ENCODE measurements around the gene GADL1.

Gene GADL1

DNA sequence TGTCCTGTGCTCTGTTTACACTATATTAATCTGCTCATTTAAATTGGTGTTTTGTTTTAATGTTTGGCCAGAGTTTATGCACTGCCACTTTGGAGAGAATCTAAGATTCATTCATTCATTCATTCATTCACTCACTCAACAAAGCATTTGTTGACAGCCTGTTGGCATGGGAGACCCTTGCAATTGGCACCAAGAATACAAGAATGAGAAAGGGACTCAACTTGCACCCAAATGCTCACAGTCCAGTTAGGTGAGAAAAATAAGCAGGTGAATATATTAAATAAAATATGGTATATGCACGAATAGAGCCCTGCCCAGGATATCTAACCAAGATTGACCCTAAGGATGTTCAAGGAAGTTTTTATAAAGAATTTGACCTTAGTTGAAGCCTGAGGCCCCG is 207.7 kb downstream of the GADL1 start:
- in situ Hi-C loops (cut with MboI; ENCODE audit: low pct_unique_long_range_greater_than_20kb, low sequenced_read_pairs) = no loop called here
- no peak for DNase-seq

DNA sequence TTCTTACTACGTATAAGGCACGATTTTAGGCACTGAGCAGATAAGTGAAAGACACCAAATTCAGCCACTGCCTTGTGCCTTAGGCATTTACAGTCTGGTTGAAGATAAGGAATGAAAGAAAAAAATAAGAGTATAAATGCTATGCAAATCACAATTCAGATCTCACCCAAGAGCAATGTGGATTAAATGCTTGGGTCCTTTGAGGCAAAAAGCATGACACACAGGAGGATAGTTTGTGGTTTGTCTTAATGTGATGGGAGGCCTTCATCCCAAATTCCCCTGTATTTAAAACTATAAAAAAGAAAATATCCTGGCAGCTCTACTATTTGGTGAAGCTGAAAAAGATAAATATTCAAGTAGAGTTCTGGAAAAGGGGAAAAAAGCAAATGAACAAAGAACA is 208.3 kb downstream of the GADL1 start:
- in situ Hi-C loops (cut with MboI; ENCODE audit: low pct_unique_long_range_greater_than_20kb, low sequenced_read_pairs) = no loop called here
- no peak for DNase-seq

DNA sequence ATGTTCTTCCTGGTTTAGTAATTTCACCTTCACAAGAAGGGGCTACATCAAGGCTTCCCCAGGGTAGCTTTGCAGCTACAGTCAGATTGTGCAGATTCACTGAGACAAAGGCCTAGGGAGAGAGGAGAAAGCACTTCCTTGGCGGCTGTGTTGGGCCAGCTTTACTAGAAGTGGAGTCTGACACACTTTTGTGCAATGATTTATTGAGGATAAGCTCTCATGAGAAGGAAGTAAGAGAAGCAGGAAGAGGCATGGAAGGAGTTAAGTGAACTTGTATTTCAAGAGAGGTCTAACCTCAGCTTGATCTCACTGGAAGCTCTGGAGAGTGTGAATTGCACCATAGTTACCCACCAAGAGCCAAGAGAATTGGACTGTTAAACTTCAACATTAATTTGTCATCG is 209.2 kb downstream of the GADL1 start:
- in situ Hi-C loops (cut with MboI; ENCODE audit: low pct_unique_long_range_greater_than_20kb, low sequenced_read_pairs) = no loop called here
- no peak for DNase-seq

DNA sequence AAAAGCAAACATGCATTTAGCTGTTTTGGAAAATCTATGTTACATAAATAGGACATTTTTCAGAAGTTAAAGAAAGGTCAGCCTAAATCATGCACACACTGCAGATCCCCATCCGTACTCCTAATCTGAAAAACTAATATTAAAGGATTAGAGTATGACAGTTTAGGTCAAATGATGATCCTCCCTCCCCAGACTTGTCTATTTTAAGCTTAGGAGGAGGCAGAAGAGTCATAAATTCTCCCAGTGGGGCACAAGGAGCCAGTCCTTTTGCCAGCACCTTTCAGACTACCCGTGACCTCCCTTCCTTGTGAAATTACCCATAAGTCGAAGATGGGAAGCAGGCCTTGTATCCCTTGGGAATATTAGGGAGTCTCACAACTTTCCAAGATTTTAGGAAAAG is 210.1 kb downstream of the GADL1 start:
- in situ Hi-C loops (cut with MboI; ENCODE audit: low pct_unique_long_range_greater_than_20kb, low sequenced_read_pairs) = no loop called here
- no peak for DNase-seq

DNA sequence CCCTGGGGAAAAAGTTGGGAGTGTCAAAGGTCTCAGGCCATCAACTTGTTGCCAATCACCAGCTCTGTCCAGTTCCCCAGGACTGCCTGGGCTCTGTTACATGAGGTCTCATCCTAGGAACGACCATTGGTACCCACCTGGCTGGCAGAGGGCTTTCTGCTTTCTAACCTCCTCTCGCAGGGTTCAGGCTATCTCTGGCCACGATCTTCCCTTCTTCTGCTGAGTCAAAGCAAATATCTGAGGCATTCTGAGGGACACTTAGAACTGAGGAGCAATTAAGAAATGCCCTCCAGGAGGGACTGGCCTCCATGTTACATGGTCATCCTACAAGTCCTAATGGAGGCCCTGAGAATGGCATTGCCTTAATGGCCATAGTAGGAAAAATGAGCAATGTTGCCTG is 210.7 kb downstream of the GADL1 start:
- DNase-seq = no peak
- in situ Hi-C loops (cut with MboI; ENCODE audit: low pct_unique_long_range_greater_than_20kb, low sequenced_read_pairs) = no loop called here

DNA sequence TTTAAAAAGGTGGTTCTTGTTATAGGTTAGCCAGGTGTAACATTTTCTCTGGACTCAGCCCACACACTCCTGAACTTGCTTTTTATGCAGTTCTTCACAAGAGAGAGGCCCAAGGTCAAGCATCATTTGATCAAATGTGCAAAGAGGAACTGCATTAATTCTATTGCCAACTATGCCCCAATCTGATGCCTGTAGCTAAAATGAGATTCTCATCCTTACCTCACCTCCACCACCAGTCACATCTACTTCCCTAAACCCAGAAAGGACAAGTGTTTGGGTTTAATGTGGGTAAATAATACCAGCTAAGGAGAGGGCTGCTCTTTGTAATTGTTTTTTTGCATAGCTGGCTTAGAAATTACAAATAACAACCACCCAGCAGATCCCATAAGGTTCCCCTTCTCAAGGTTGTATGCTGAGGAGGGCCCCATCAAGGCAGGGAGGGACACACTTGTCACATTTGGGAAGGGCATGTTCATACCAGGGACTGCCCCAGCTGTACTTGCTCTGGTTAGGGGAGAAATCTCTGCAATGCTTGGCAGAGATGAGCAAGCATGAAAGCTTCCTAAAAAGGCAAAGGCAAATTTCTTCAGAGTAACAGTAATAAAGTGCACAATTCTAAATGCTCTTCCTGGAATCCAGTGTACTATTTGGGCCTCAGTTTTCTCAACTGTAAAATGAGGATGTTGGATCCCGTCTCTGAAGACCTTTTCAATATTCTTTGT is 211.9 kb downstream of the GADL1 start:
- in situ Hi-C loops (cut with MboI; ENCODE audit: low pct_unique_long_range_greater_than_20kb, low sequenced_read_pairs) = no loop called here
- peak; percentile 47 for DNase-seq

DNA sequence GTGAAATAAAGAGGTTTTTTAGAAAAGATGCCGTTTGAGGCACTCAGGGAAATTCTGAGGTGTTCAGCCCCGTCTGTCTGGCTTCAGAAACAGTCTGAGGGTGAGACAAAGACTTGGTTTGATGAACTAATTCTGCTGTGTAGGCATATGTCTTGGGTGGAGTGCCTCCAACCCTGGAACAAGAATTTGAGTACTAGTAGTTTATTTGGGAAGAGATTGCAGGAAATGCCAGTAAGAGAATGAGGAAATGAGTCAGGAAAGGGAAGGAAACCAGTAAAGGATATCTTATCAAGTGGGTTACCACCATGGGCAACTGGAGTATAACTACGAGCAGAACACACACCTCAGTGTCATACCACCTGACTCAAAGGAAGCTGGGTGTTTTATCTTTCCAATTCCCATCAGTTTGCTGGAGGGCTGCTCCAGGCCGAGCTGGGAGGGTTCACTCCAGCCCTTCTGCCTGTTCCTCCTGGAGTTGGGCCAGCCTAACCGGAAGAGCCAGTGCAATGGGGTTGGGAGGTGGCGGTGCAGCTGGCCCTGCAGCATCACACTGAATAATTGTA is 212.7 kb downstream of the GADL1 start:
- no peak for DNase-seq
- in situ Hi-C loops (cut with MboI; ENCODE audit: low pct_unique_long_range_greater_than_20kb, low sequenced_read_pairs) = no loop called here

DNA sequence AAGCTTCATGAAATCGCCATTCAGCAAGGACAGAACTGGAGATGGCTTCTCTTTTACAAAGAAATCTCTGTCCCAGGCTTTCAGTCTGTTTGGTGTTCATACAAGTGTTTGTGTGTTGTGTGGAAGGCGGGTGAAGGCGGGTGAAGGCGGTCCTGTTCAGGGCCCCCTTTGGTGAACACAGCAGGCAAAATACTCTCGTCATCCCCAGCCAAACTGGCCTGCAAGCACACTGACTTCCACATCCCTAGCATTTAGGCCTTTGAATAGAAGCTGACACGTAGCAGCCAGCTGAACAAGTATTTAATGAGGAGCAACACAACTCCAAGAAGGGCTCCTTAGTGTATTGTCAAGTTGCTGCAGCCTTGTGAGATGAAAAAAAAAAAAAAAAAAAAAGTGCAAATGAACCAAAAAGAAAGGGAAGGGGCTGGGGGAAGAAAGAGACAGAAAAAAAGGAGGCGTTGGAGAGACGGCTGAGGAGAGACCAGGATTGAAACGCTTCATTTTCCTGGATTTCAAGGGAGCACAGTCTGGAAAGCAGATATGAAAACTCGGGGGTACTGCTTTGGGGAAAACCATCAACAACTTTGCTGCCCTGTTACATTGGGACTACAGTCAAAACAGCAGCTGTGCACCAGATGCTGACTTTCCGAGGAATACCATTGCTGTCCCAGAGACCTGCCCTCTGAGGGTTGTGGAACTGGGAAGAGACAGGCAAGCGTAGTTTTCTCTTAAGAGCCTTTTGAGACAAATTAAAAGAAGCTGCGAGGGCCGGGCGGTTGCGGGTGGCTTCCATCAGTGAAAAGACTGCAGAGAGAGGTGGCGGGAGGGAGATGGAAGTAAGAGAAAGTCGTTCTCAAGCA is 213.4 kb downstream of the GADL1 start:
- no peak for DNase-seq
- in situ Hi-C loops (cut with MboI; ENCODE audit: low pct_unique_long_range_greater_than_20kb, low sequenced_read_pairs) = no loop called here

DNA sequence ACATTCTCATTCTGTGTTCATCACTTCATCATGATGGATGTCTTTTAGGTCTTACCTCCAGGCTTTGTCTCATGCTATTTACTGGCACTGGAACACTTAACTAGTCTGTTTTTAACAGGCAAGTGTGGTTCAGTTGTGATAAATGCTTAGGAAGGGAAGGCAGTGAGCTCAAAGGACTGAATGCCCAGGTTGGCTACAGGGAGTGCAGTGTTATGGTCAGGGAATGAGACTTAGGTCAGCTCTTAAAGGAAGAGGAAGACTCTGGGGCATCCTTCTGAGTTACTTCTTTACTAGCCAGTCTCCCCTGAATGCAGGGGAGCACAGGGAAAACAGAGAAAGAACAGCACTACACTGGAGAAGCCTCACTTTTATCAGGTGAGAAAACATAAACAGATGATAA is 215.4 kb downstream of the GADL1 start:
- in situ Hi-C loops (cut with MboI; ENCODE audit: low pct_unique_long_range_greater_than_20kb, low sequenced_read_pairs) = no loop called here

DNA sequence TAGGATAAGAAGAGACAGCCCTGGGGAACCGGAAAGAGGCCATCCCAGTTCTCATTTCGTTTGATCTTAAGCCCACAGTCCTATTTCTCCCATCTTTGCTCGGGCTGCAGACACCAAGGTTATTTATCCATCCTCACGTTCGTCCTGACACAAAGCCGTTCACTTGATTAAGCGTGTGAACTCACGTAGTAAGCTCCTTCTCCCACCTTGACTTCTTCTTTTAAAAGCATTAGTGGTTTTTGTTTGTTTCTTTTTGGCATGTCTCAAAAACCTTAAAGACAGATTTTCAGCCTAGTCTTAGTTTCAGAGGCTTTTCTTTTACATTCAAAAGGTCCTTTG is 217.1 kb downstream of the GADL1 start:
- in situ Hi-C loops (cut with MboI; ENCODE audit: low pct_unique_long_range_greater_than_20kb, low sequenced_read_pairs) = no loop called here
- DNase-seq = no peak

More for the DNA sequence above, 215.4 kb downstream of the GADL1 start:
- DNase-seq = no peak

DNA sequence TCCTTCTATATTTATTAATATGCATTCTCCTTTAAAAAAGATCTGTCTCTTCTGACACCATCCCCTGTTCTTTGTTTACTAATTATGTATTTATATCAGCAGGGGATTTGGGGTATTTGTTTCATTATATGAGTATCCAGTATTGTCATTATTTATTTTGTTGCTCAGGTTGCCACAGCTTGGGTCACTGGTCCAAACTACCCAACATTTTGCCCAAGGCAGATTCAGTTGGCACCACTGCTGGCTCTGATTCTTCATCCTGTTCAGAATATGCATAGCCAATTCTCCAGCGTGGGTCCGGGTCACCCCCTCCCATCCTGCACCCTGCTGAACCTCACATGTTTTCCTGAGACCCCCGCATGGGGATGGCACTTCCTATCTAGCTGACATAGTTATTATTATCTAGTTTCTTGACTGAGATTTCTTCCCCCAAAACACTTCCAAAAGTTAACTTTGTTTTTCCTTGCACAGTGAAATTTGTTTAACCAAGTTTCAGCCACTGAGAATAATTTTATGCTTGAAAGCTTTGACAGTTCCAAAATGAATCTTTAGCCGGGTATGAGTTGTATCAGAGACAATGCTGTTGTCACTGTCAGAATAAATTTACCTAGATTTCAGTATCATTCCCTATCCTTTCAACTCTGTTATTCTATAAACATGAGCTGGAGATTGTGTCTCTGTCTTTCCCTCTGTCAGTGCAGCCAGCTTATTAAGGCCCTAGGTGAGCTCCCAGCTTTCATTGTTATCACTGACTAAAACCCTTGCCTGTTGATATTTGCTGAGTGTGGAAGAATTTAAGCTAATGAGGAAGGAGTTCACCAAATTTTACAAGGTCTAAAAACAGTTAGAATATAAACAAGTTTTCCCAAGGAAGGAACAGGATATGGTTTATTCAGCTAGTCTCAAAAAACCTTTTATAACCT is 217.8 kb downstream of the GADL1 start:
- in situ Hi-C loops (cut with MboI; ENCODE audit: low pct_unique_long_range_greater_than_20kb, low sequenced_read_pairs) = no loop called here
- no peak for DNase-seq
